ENCODE data around the gene SLC22A15.

- TF ChIP-seq POLR2A (IDR thresholded peaks at IDR 0.05; ENCODE audit: low read length), result no peak
- no peak for TF ChIP-seq GATA1 (IDR thresholded peaks at IDR 0.05; ENCODE audit: low read depth, low read length)
These were observed at the start of gene SLC22A15 for GRCh38 chr1:115976062-115976920.
